Stimulated activated naive CD4-positive, alpha-beta T cell treated with Interleukin-2 at 50 U/mL for 16 hours (primary cell): ENCODE results near the gene ATP11A.

Experiments
- DNase-seq: peaks from one replicate; lab custom pipeline; 2025; lab: John Stamatoyannopoulos, UW

The ATP11A gene

DNA sequence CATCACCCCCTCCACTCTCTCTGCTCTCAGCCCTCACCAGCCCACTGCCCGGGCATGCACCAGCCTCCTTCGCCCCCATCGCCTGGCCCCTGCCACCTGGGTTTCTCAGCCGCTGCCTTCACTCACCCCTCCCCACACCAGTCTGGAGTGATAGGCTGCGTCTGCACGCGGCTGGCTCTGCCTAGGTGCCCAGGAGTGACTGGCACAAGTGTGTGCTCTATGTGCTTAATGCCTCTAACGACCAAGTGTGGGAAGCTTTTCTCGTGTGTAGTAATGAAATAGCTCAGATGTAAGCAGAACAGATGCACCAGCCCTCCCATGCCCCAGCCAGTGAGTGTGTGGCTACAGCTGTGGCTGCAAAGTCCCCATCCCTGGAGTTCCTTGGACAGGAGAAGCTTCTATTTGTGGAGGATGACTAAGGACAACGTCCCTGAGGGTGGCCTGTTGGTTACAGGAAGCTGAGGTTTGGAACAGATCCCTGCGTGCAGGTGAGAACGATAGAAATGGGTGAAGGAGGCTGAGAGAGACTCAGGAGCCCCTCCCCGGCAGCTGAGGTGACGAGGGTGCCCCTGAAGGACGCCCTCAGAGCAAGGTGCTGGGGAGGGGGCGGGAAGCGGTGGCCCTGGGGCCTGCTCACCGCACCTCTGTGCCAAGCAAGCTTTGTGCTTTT lies 35.6 kb downstream of the ATP11A start:
- no peak for DNase-seq

DNA sequence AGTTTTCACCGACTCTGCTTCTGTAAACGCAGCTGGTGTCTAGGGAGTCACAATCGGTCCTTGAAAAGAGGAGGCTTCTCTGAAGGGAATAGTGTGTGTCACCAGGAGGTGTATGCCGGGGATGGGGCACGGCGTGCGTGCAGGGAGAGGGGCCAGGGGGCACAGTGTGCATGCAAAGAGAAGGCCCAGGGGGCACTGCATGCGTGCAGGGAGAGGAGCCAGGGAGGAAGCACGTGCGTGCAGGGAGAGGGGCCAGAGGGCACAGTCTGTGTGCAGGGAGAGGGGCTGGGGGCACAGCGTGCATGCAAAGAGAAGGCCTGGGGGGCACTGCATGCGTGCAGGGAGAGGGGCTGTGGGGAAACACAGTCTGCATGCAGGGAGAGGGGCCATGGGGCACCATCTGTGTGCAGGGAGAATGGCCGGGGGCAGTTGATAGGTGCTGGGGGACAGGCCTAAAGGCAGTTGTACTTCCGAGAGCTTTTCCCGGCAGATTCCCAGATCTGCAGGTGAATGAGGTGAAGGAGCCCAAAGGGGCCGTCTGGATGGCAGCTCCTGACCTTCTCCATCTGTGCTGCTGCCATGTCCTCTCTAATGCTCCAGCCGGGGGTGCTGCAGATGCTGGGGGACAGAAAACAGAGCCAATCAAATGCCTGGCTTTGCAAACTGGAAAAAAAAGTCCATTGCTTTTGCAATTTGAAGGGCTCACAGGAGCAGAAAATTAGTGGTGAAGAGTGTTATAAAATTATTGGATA lies 36.4 kb downstream of the ATP11A start:
- DNase-seq = no peak

DNA sequence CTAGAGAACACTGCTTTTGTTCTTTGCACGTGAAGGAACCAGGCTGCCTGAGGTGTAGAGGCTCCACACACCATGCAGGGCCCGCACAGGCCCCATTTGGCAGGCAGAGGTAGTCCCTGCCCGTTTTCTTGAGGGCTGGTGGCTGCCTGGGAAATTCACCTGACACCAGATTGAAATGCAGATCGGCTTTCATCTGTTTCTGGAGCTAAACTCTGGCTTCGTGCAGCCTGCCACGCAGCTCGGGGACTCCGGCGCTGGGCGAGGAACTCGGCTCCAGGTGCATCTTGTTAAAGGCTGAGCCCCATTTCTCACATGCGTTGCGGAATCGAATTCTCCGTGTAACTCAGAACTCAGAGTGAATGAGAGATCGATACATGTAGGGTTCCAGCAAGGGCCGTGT lies 37.7 kb downstream of the ATP11A start:
- no peak for DNase-seq

DNA sequence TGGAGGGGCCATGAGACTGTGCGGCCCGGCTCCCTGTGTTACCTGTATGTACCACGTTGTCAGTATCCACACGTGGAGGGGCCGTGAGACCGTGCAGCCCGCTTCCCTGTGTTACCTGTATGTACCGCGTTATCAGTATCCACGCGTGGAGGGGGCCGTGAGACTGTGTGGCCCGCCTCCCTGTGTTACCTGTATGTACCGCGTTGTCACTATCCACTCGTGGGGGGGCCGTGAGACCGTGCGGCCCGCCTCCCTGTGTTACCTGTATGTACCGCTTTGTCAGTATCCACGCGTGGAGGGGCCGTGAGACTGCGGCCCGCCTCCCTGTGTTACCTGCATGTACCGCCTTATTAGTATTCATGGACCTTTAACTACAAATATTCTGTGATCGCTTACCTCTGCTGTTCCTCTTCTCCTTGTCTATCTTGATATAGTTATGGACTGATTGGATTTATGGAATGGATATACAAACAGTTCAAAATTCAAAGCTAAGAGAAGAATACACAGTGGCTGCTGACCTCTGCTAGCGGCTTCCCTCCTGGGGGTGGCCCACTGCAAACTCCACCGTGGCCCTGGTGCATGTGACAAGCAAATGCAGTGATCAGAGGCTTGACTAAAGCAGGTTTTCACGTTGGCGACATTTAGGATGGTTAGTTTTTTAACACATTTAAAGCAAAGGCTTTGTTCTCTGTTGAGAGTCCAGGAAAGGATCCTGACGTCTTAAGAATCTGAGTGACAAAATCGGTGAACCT lies 38.7 kb downstream of the ATP11A start:
- no peak for DNase-seq

DNA sequence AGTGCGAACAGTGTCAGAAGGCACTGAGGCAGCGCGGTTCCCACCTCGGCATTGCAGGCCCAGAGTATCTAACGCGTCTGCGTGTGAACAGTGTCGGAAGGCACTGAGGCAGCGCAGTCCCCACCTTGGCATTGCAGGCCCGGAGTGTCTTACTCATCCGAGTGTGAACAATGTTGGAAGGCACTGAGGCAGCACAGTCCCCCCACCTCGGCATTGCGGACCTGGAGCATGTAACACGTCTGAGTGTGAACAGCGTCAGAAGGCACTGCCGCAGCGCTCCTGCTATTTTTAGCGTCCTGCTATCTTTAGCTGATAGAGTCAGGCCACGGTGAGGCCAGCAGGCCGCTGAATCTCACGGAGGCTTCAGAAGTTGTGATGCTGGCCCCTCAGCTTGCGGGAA lies 39.6 kb downstream of the ATP11A start:
- no peak for DNase-seq

DNA sequence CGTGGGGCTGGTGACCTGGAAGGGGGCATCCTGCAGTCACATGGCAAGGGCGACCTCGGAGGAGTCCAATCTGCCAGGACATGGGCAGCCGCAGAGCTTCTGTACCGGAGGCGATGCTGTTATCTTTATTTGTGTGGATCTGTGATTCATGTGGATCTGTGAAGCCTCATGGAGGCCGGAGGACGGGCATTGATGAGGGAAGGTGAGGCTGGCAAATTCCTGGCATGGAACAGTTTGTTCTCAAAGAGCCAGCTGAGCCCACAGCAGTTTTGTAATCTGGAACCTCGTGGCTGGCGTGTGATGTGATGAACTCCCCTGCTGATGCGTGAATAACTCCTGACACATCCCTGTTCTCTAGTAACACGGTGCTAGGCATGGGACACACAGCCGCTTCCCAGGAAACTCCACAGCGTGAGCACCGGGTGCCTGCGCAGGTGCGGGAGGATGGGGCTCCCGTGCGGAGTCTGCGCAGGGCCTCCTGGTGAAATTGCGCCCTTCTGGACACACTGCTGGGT lies 40.4 kb downstream of the ATP11A start:
- no peak for DNase-seq

DNA sequence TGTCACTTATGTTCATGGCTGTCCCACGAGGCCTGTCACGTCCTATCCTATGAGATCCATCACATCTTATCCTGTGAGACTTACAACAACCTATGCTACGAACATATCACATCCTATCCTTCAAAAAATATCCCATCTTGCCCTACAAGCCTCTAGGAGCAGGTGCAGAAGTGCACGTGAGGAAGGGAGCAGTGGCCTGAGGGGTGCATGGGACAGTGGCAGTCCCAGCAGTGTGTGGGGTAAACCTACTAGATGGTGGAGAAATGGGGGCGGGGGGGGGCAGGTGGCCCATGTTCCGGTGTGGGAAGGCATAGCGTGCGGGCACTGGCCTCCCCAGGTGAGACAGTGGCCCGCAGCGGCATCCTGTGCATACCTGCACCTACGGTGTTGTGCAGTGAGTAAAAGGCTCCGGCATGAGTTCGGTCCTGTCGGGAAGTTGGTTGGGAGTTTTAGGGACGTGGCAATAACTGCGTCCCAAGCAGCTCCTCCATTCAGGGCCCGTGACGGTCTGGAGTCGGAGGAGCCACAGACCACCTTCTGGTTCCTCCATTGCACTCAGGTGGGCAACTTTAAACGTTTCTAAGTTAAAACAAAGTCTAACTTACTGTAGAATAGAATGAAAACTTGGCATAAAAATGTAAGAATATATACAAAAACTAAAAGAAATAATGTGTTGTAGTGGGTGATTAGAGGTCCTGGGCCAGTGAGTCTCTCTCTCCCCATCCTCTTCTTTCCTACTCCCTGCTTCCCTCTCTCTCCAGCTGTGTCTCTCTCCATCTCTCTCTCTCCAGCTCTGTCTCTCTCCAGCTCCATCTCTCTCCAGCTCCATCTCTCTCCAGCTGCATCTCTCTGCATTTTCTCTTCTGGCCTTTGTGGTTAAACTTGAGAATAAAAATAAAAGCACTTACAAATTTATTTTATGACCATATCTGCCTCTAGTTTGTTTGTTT lies 42.1 kb downstream of the ATP11A start:
- DNase-seq = no peak

DNA sequence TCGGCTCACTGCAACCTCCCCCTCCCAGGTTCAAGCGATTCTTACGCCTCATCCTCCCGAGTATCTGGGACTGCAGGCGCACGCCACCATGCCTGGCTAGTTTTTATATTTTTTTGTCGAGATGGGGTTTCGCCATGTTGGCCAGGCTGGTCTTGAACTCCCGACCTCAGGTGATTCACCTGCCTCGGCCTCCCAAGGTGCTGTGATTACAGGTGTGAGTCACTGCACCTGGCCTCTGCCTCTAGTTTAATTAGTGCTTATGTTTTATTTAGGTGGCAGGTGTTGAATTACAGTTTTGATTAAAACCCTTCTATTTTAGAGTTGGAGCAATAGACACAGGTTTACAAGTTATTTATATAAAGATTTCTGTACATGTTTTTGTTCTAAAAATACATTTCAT lies 42.8 kb downstream of the ATP11A start:
- DNase-seq = no peak

DNA sequence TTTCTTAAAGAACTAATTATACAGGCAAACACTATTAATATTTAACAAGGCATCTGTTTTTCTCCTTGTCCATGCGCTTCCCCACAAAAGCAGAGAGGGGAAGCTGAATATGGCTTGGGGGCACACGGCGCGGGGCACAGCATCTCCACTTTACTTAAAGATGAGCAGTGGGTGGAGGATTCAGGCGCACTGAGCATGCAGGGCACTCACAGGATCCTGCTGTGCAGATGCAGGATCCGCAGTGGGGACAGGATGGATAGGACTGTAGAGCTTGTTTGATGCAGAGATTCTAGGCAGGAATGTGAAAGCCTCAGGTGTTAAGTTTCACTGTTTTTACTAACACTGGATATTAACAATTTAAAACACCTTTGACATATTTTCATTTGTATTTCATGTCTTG lies 43.3 kb downstream of the ATP11A start:
- no peak for DNase-seq

DNA sequence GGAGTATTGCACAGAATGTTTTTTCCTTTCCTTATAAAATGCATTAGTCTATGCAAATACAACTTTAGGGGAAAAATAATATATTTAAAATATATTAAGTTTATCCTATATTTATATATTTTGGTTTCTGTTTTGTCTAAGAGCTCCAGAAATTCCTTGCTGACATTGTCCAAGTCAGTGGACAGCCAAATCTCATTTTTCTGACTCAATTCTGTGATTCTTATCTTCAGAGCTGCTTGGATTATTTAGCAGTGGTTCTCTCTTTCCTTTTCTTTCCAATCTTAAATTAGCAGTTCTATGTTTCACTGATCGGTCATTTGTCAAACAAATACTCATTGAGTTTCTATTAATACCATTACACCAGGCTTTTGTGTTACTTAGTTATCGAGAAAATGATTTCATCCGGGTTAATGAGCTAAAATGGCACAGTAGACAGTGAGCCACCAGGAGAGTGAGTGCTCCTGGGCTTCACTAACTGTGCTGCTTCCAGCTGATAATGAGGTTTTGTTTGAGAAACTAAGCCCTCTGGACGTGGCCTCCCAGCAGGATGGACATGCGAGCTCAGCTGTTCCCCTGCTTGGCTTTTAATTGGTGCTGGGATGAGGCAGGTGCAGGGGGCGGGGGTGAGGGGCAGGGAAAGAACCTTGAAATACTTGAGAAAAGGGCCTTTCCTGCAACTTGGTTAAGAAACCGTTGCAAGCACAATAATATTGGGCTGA lies 44.0 kb downstream of the ATP11A start:
- DNase-seq = no peak

DNA sequence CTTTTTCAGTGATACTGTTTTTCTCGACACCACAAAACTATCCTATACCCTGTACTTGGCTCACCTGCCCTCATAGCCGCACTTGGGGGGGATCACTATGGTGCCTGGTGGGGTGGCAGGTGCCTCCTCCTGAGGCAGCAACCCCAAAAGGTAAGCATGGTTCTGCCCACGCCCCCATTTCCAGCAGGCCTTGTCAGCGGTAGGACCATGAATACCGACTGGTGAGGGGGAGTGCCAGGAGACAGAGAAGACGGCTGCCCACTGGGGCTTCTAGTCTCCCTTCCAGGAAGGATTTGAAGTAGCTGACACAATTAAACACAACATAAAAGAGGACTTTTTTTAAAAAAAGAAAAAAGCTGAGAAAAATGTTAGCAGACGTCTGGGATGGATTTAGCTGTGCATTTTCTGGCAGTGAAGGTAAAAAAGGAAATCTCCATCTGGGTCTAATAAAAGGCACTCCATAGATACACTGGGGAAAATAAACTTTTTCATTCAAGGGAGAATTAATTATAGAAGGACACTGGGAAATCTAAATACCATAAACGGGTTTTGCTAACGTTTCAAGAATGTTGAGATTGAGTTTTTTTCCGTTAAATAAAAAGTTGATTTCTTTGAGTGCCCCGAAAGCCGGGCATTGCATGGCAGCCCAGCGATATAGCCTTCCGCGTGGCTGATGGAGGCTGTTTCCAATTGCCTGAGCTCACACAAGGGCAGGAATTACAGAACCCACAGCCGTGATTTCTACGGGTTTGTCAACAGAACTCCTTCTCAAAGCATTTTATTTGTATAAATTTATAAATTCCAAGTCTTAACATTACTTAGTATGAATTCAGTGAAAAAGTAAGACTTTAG lies 45.1 kb downstream of the ATP11A start:
- DNase-seq = no peak

DNA sequence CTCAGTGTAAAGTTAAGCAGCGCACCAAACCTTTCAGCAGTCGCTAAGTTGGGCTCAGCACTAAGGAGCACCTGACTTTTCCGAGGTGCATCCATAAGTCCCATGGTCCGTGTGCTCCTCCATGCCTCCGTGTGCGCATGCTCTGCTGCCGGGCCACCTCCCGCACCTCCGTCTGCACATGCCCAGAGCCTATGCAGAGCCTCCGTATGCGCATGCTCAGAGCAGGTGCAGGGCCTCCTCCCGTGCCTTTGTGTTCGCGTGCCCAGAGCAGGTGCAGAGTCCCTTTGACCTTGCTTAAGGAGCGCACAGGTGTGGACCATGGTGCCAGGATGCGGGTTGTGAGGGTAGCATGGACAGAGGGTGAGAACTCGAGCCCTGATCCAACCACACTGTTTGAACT lies 46.0 kb downstream of the ATP11A start:
- no peak for DNase-seq

DNA sequence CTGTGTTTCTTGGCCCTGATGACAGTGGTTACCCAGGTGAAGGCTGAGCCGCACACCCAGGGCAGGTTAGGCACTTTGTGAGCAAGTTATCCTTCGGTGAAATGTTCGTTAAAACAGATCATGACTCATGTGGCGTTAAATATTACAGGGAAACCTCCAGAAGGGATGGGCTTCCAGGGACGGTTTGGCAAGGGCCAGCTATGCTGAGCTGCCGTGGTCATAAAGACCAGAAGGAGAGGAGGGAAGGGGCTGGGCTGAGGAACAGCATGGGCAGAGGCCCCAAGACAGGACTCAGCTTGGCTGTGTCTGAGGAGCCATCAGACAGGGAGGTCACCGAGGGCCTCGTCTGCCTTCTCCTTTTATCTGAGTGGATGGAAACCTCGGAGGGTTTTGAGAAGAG lies 47.5 kb downstream of the ATP11A start:
- no peak for DNase-seq

DNA sequence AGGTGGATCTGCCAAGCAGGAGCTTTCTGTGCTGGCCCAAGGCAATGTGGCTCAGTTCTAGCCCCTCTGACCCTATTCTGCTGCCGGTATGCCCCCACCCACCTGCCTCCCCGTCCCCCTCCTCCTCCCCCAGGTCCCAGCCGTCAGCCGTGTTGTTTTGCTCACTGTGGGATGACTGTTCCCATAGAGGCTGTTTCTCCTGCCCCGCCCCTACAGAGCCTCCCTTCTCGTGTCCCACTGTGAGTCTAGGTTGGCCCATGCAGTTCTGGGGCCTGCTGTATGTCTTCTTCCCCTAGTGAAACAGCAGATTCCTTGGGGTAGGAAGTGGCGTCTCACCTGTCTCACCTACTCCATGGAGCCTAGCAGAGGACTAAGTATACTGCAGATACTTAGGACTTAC lies 48.8 kb downstream of the ATP11A start:
- DNase-seq = no peak

DNA sequence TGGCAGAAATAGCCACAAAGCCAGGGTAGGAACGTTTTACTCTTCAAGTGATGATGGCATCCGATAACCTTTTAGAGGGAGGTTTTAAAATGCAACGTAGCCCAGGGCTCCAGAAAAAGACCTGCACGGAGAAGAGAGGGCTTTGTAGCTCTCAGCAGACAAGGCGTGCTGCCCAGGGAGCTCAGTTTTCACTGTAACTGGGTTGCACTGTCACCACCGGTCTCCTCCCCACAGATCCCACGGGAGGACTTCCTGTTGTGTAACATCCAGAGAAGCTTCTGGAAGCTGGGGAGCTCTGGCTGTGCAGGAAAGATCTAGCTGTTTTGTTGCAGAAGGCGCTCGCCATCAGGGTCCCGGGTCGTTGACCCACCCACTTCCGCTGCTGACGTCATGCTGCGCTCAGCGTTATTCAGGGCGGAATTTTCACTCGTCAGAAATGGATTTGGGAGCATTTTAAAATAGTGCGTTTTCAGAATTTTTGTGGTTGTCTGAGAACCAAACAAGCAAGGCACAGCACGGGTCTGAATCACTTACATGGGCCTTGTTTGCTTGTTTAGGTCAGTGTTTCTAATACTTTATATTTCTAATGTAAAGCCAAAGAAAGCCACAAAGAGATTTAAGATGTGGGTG lies 50.8 kb downstream of the ATP11A start:
- DNase-seq = no peak

DNA sequence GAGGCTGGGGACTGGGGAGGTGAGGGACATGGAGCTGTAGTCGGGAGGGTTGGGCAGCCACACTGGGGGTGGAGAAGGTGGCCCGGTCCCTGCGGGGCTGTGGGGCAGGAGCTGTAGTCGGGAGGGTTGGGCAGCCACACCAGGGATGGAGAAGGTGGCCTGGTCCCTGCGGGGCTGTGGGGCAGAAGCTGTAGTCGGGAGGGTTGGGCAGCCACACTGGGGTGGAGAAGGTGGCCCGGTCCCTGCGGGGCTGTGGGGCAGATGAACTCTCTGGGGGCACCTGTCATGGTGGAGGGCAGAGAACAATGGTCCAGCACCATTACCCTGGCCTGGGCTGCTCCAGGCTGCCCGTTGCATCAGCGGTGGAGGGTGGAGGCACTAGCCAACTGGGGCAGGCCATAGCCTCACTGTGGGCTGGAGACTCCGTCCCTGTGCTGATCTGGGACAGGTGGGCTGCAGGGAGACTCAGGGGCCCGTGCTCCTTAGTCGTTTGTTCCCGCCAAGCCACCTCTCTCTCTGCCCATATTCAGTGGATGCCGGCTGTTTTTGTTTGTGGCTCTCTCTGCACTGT lies 51.4 kb downstream of the ATP11A start:
- DNase-seq = no peak

DNA sequence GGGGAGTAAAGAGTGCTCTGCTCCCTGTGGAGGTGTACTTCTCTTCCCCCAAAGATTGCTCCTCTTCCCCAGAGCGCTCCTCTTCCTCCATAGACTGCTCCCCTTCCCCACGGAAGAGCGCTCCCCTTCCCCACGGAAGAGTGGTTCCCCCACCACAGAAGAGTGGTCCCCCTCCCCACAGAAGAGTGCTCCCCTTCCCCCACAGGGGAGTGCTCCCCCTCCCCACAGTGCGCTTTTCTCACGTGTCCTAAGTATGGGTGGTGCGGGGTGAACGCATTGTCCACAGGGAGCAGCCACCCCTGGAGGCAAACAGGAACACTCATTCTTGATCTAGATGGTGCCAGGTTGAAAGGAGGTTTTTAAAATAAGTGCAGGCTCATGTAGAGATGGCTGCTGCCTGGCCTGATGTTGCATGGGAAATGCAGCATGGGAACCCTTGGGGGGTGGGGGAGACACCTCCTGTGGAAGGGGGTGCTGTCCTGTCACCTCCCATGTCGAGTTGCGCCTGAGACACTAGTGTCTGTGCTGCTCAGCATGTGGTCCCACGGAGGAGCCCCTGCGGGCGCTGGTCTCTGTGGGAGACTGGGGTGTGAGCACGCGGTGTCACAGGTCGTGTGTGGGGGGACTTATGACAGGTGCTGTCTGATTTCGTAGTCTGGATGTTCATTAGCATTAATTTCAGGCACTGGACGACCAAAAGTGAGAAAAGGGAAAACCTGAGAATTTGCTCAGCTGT lies 52.2 kb downstream of the ATP11A start:
- no peak for DNase-seq

DNA sequence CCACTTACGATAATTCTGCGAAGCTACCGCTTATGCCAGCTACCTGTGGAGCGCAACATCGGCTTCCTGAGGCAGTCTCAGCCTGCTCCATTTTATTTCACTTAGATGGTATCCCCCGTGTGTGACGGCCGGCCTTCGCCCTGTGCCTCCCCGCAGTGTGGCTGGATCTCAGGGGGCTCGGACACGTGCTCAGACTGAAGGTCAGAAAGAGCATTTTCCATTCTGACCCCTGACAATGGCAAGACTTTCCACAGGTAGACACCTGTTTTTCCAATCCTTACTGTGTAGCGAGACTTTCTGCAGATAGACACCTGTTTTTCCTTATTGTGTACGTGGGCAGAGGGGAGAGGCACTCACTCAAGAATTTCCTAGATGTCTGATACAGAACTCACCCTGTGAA lies 52.7 kb downstream of the ATP11A start:
- DNase-seq = no peak
